Neural progenitor cell (in vitro differentiated cells): Measurements from ENCODE around the gene VILL.

Experiments used
- EZH2 ChIP-seq: fragments of 200-600 bp; sonication (generic); IDR thresholded peaks from 2 replicates; pipeline ENCODE4 v1.6.1; 2017; ENCODE audit warnings: antibody characterized with exemption, mild to moderate bottlenecking, moderate library complexity
- EZH2phosphoT487 ChIP-seq: fragments of 200-600 bp; sonication (generic); IDR thresholded peaks from 2 replicates; pipeline ENCODE4 v1.6.1; 2017; ENCODE audit warnings: antibody characterized with exemption
- TF ChIP-seq, protein P1 (sequence below): fragments of 200-600 bp; sonication (generic); IDR thresholded peaks from 2 replicates; pipeline ENCODE4 v1.5.1; 2017; ENCODE audit warnings: antibody characterized with exemption, mild to moderate bottlenecking

DNA sequence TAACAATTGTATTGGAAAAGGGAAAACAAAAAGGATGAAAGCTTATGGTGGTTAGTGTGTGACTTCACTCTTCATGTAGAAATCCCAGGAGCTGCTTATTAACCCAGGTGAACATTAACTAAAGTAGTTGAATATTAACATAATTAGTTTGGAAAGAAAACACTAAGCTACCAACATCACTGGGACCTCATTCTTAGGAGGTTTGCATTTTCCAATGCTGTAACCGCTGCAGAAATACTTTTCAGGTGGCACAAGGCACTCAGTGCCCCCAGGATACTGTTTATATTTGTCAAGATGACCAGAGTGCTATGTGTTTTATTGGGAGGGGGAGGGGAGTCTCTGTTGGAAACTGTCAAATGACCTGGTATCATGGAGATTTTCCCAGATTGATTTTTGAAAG is 25.9 kb upstream of the VILL start:
- TF ChIP-seq, protein P1, sequence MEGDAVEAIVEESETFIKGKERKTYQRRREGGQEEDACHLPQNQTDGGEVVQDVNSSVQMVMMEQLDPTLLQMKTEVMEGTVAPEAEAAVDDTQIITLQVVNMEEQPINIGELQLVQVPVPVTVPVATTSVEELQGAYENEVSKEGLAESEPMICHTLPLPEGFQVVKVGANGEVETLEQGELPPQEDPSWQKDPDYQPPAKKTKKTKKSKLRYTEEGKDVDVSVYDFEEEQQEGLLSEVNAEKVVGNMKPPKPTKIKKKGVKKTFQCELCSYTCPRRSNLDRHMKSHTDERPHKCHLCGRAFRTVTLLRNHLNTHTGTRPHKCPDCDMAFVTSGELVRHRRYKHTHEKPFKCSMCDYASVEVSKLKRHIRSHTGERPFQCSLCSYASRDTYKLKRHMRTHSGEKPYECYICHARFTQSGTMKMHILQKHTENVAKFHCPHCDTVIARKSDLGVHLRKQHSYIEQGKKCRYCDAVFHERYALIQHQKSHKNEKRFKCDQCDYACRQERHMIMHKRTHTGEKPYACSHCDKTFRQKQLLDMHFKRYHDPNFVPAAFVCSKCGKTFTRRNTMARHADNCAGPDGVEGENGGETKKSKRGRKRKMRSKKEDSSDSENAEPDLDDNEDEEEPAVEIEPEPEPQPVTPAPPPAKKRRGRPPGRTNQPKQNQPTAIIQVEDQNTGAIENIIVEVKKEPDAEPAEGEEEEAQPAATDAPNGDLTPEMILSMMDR: no peak
- TF ChIP-seq EZH2 (no peak), EZH2phosphoT487 (no peak)
